K562 (cell line): ENCODE measurements around the gene RASGRP4. TPM values are rescaled to one million over a fixed set of nuclear protein-coding genes. Genes with fewer than 3 reads are reported as not detected.
A peak's percentile ranks its signal among the peaks of the same experiment; 100 is the strongest.

Experiments
- ARID1B ChIP-seq: fragments of 450-650 bp; IDR thresholded peaks from 2 replicates; pipeline ENCODE4 v1.6.1; 2016; ENCODE audit warnings: antibody characterized with exemption, mild to moderate bottlenecking, inconsistent platforms
- CHD4 ChIP-seq: fragments of 200-600 bp; sonication (generic); IDR thresholded peaks from 3 replicates; pipeline ENCODE4 v1.6.1; 2012; ENCODE audit warnings: low read depth, mild to moderate bottlenecking, mixed read lengths, low read length, inconsistent platforms; ENCODE audit not compliant: insufficient read depth, insufficient replicate concordance, poor library complexity, severe bottlenecking
- ESRRA ChIP-seq: fragments of 450-650 bp; IDR thresholded peaks from 2 replicates; pipeline ENCODE4 v1.6.1; 2014; ENCODE audit warnings: low read depth, mild to moderate bottlenecking, moderate library complexity, borderline replicate concordance
- EWSR1 ChIP-seq: fragments of 450-650 bp; IDR thresholded peaks from 2 replicates; pipeline ENCODE4 v1.6.1; 2018; ENCODE audit warnings: borderline replicate concordance, mild to moderate bottlenecking, low read depth, moderate library complexity; ENCODE audit not compliant: partially characterized antibody
- GABPB1 ChIP-seq: sonication (generic); formaldehyde crosslinking; IDR thresholded peaks from 2 replicates; pipeline ENCODE4 v1.8.0; 2022; ENCODE audit warnings: mild to moderate bottlenecking, missing genetic modification reagents
- NR2F6 ChIP-seq: fragments of 450-650 bp; formaldehyde crosslinking; IDR thresholded peaks from 2 replicates; pipeline ENCODE4 v1.4.0; 2020; ENCODE audit warnings: mild to moderate bottlenecking
- RB1 ChIP-seq: fragments of 450-650 bp; IDR thresholded peaks from 2 replicates; pipeline ENCODE4 v1.6.1; 2017; ENCODE audit warnings: low read depth, mild to moderate bottlenecking
- RBM39 ChIP-seq: fragments of 200-400 bp; formaldehyde crosslinking; optimal IDR thresholded peaks from 2 replicates; pipeline ENCODE3; 2018; ENCODE audit warnings: low read depth, low read length
- SOX6 ChIP-seq: fragments of 450-650 bp; IDR thresholded peaks from 2 replicates; pipeline ENCODE4 v1.6.1; 2014; ENCODE audit warnings: mild to moderate bottlenecking
- TBP ChIP-seq: optimal IDR thresholded peaks from 2 replicates; pipeline ENCODE3; 2011; ENCODE audit warnings: low read depth, low read length, improper control_type of control experiment
- ZFPM2 ChIP-seq: fragments of 250-450 bp; sonication (Bioruptor Pico); IDR thresholded peaks from 2 replicates; pipeline ENCODE4 v1.5.1; 2022; ENCODE audit warnings: mild to moderate bottlenecking
- ZNF766 ChIP-seq: fragments of 200-800 bp; sonication (Bioruptor generic); conservative IDR thresholded peaks from 2 replicates; pipeline ENCODE4 v1.6.1; 2016; ENCODE audit warnings: missing genetic modification characterization, missing compliant biosample characterization
- polyA plus RNA-seq, 8 experiments: library from polyadenylated mRNA; depleted of rRNA in 4 of 8; stranded (reverse) in 5 of 8; unstranded in 3 of 8; fragments of >200 nt; fragmentation: Nextera tagmentation in 2 of 8; fragmentation: Illumina TruSeq in 1 of 8; extraction: Ambion mirVana in 2 of 8; extraction: Trizol in 1 of 8; gene quantifications; 2 replicates each; pipeline versions ENCODE4 v1.2.1 to v1.2.3, GENCODE V29; 2011 to 2014; ENCODE audit warnings: inconsistent platforms in 1 of 8, missing spikeins in 1 of 8
- total RNA-seq, 7 experiments: library from RNA; depleted of rRNA in 6 of 7; stranded (reverse); fragments of >200 nt in 6 of 7; fragmentation: Illumina TruSeq in 2 of 7; extraction: Trizol in 2 of 7; gene quantifications; 2 replicates each; pipeline versions ENCODE4 v1.2.1 to v1.2.3, GENCODE V29; 2011 to 2021; ENCODE audit warnings: low replicate concordance in 1 of 7
- TF ChIP-seq, protein P1 (sequence below): sonication (generic); formaldehyde crosslinking; IDR thresholded peaks from 2 replicates; pipeline ENCODE4 v1.8.0; 2022; ENCODE audit warnings: mild to moderate bottlenecking, low read depth, missing genetic modification reagents
- TF ChIP-seq, protein P2 (sequence below): fragments of 450-650 bp; IDR thresholded peaks from 2 replicates; pipeline ENCODE4 v1.6.1; 2017; ENCODE audit warnings: antibody characterized with exemption, mild to moderate bottlenecking
- TF ChIP-seq, protein P3 (sequence below): sonication (generic); formaldehyde crosslinking; IDR thresholded peaks from 2 replicates; pipeline ENCODE4 v1.8.1; 2023; ENCODE audit warnings: mild to moderate bottlenecking, missing genetic modification reagents
- TF ChIP-seq, protein P4 (sequence below): fragments of 450-650 bp; conservative IDR thresholded peaks from 2 replicates; pipeline ENCODE4 v1.6.1; 2016; ENCODE audit warnings: missing genetic modification characterization, low read depth, mild to moderate bottlenecking, missing compliant biosample characterization, moderate library complexity
- TF ChIP-seq, protein P5 (sequence below): sonication (generic); IDR thresholded peaks from 2 replicates; pipeline ENCODE4 v1.6.1; 2016

The RASGRP4 gene
- total and polyA plus RNA-seq, 9 of the 15 experiments (the other 6 are each of a cell fraction or from before 2014, with no cell fraction given): 0.39 to 4.6 (median 3.8) TPM

DNA sequence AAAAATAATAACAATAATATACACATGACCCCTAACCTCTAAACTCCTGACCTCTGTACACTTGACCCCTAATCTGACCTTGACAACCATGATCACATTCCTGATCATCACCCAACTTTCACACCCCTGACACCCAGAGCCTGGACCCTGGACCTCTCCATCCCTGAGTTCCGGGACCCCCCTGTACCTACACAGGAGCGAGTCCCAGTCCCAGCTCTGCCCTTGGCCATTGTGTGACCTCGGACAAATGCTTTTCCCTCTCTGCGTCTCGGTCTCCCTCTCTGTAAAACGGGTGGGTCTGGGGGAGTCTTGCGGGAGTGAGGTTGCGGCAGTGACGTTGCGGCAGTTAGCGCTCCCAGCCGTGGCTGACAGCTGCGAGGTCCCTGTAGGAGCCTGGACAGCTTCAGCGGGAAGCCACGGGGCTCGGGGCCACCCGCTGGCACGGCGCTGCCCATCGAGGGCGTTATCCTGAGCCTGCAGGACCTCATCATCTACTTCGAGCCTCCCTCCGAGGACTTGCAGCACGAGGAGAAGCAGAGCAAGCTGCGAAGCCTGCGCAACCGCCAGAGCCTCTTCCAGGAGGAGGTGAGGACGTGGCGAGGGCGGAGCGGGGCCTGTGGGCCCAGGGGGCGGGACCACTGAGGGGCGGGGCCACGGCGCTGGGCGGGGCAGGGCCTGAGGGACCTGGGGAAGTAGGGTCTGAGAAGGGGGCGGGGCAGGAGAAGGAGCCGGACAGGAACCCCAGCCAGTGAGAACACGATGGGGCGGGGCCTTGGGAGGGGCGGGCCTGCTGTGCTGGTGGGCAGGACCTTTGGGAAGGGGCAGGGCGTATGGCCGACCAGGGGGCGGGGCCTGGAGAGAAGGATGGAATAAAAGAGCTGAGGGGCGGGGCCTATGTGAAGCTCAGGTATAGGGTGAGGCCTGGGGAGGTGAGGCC lies 26.7 kb upstream of the RASGRP4 start (continued):
- no peak for TF ChIP-seq ZFPM2 (CRISPR knock-in tag)
- TF ChIP-seq, protein P1, sequence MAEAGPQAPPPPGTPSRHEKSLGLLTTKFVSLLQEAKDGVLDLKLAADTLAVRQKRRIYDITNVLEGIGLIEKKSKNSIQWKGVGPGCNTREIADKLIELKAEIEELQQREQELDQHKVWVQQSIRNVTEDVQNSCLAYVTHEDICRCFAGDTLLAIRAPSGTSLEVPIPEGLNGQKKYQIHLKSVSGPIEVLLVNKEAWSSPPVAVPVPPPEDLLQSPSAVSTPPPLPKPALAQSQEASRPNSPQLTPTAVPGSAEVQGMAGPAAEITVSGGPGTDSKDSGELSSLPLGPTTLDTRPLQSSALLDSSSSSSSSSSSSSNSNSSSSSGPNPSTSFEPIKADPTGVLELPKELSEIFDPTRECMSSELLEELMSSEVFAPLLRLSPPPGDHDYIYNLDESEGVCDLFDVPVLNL (CRISPR knock-in tag): 0 out of 2 replicates have a peak, but pooled peaks have one; percentile 50
- TF ChIP-seq, protein P2, sequence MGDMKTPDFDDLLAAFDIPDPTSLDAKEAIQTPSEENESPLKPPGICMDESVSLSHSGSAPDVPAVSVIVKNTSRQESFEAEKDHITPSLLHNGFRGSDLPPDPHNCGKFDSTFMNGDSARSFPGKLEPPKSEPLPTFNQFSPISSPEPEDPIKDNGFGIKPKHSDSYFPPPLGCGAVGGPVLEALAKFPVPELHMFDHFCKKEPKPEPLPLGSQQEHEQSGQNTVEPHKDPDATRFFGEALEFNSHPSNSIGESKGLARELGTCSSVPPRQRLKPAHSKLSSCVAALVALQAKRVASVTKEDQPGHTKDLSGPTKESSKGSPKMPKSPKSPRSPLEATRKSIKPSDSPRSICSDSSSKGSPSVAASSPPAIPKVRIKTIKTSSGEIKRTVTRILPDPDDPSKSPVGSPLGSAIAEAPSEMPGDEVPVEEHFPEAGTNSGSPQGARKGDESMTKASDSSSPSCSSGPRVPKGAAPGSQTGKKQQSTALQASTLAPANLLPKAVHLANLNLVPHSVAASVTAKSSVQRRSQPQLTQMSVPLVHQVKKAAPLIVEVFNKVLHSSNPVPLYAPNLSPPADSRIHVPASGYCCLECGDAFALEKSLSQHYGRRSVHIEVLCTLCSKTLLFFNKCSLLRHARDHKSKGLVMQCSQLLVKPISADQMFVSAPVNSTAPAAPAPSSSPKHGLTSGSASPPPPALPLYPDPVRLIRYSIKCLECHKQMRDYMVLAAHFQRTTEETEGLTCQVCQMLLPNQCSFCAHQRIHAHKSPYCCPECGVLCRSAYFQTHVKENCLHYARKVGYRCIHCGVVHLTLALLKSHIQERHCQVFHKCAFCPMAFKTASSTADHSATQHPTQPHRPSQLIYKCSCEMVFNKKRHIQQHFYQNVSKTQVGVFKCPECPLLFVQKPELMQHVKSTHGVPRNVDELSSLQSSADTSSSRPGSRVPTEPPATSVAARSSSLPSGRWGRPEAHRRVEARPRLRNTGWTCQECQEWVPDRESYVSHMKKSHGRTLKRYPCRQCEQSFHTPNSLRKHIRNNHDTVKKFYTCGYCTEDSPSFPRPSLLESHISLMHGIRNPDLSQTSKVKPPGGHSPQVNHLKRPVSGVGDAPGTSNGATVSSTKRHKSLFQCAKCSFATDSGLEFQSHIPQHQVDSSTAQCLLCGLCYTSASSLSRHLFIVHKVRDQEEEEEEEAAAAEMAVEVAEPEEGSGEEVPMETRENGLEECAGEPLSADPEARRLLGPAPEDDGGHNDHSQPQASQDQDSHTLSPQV: peak; percentile 99
- peak; percentile 93 for TF ChIP-seq ESRRA
- TF ChIP-seq RBM39: no peak
- no peak for TF ChIP-seq ZNF766 (CRISPR knock-in tag)
- no peak for TF ChIP-seq NR2F6
- peak; percentile 38; the same call in 1 of the 2 replicates for TF ChIP-seq ARID1B
- TF ChIP-seq, protein P3, sequence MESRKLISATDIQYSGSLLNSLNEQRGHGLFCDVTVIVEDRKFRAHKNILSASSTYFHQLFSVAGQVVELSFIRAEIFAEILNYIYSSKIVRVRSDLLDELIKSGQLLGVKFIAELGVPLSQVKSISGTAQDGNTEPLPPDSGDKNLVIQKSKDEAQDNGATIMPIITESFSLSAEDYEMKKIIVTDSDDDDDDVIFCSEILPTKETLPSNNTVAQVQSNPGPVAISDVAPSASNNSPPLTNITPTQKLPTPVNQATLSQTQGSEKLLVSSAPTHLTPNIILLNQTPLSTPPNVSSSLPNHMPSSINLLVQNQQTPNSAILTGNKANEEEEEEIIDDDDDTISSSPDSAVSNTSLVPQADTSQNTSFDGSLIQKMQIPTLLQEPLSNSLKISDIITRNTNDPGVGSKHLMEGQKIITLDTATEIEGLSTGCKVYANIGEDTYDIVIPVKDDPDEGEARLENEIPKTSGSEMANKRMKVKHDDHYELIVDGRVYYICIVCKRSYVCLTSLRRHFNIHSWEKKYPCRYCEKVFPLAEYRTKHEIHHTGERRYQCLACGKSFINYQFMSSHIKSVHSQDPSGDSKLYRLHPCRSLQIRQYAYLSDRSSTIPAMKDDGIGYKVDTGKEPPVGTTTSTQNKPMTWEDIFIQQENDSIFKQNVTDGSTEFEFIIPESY (CRISPR knock-in tag): peak; percentile 97
- TF ChIP-seq, protein P4, sequence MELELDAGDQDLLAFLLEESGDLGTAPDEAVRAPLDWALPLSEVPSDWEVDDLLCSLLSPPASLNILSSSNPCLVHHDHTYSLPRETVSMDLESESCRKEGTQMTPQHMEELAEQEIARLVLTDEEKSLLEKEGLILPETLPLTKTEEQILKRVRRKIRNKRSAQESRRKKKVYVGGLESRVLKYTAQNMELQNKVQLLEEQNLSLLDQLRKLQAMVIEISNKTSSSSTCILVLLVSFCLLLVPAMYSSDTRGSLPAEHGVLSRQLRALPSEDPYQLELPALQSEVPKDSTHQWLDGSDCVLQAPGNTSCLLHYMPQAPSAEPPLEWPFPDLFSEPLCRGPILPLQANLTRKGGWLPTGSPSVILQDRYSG (tag): peak; percentile 90
- TF ChIP-seq EWSR1: no peak
- TF ChIP-seq, protein P5, sequence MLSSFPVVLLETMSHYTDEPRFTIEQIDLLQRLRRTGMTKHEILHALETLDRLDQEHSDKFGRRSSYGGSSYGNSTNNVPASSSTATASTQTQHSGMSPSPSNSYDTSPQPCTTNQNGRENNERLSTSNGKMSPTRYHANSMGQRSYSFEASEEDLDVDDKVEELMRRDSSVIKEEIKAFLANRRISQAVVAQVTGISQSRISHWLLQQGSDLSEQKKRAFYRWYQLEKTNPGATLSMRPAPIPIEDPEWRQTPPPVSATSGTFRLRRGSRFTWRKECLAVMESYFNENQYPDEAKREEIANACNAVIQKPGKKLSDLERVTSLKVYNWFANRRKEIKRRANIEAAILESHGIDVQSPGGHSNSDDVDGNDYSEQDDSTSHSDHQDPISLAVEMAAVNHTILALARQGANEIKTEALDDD: no peak
- no peak for TF ChIP-seq SOX6
- TF ChIP-seq CHD4: no peak
- peak; percentile 51 for TF ChIP-seq TBP
- no peak for TF ChIP-seq RB1
- TF ChIP-seq GABPB1 (CRISPR knock-in tag): peak; percentile 78
